Smooth muscle cell (in vitro differentiated cells): ENCODE measurements around the gene ELMO2. TPM values are rescaled to one million over a fixed set of nuclear protein-coding genes. Genes with fewer than 3 reads are reported as not detected.

ENCODE experiments used
- DNase-seq: peaks from one replicate; lab custom pipeline; 2025; ENCODE audit not compliant: unreplicated experiment; lab: John Stamatoyannopoulos, UW
- H2AFZ ChIP-seq: fragments of 200-600 bp; sonication (generic); 2 replicates; pipeline ENCODE4 v1.6.0; 2016; ENCODE audit warnings: antibody characterized with exemption, low read depth, mild to moderate bottlenecking
- H3F3A ChIP-seq: fragments of 200-600 bp; sonication (generic); 2 replicates; pipeline ENCODE4 v1.6.0; 2017; ENCODE audit warnings: antibody characterized with exemption, low read depth
- H3K27ac ChIP-seq: fragments of 200-600 bp; sonication (generic); 2 replicates; pipeline ENCODE4 v1.5.1; 2016; ENCODE audit warnings: low read depth, mild to moderate bottlenecking
- H3K27me3 ChIP-seq: fragments of 200-600 bp; sonication (generic); 2 replicates; pipeline ENCODE4 v1.6.1; 2016; ENCODE audit warnings: low read depth, mild to moderate bottlenecking
- H3K36me3 ChIP-seq: fragments of 200-600 bp; sonication (generic); 2 replicates; pipeline ENCODE4 v1.5.1; 2016; ENCODE audit warnings: low read depth
- H3K4me1 ChIP-seq: fragments of 200-600 bp; sonication (generic); 2 replicates; pipeline ENCODE4 v1.5.1; 2016; ENCODE audit warnings: low read depth
- H3K4me2 ChIP-seq: fragments of 200-600 bp; sonication (generic); 2 replicates; pipeline ENCODE4 v1.6.0; 2016; ENCODE audit warnings: mild to moderate bottlenecking
- H3K4me3 ChIP-seq: fragments of 200-600 bp; sonication (generic); 2 replicates; pipeline ENCODE4 v1.5.1; 2016; ENCODE audit warnings: mild to moderate bottlenecking
- H3K79me2 ChIP-seq: fragments of 200-600 bp; sonication (generic); 2 replicates; pipeline ENCODE4 v1.6.0; 2016; ENCODE audit warnings: low read depth, mild to moderate bottlenecking
- H3K9ac ChIP-seq: fragments of 200-600 bp; sonication (generic); 2 replicates; pipeline ENCODE4 v1.6.0; 2016; ENCODE audit warnings: low read depth
- H3K9me3 ChIP-seq: fragments of 200-600 bp; sonication (generic); replicated peaks from 2 replicates; pipeline ENCODE4 v1.5.1; 2016; ENCODE audit warnings: low read depth
- H4K20me1 ChIP-seq: fragments of 200-600 bp; sonication (generic); 2 replicates; pipeline ENCODE4 v1.6.0; 2016; ENCODE audit warnings: low read depth
- CTCF ChIP-seq: fragments of 200-600 bp; sonication (generic); IDR thresholded peaks from 2 replicates; pipeline ENCODE4 v1.5.1; 2017; ENCODE audit warnings: borderline replicate concordance, mild to moderate bottlenecking, antibody characterized with exemption; ENCODE audit not compliant: insufficient read depth, poor library complexity, severe bottlenecking
- WGBS: methylation state at CpG from one replicate; pipeline ENCODE4 v1.1.7; 2016; ENCODE audit warnings: low lambda C conversion rate; 5-methylcytosine and 5-hydroxymethylcytosine counted together
- polyA plus RNA-seq: library from polyadenylated mRNA; unstranded; fragments of >200 nt; fragmentation: Nextera tagmentation; extraction: Ambion mirVana; gene quantifications from 2 replicates; pipeline ENCODE4 v1.2.1, GENCODE V29; 2016
- total RNA-seq: library from RNA; depleted of rRNA; stranded (reverse); fragments of >200 nt; gene quantifications from 2 replicates; pipeline ENCODE4 v1.2.3, GENCODE V29; 2014

ELMO2 gene
- total and polyA plus RNA-seq, 2 experiments from 2014 or later = 24.9 to 33.1 TPM

DNA sequence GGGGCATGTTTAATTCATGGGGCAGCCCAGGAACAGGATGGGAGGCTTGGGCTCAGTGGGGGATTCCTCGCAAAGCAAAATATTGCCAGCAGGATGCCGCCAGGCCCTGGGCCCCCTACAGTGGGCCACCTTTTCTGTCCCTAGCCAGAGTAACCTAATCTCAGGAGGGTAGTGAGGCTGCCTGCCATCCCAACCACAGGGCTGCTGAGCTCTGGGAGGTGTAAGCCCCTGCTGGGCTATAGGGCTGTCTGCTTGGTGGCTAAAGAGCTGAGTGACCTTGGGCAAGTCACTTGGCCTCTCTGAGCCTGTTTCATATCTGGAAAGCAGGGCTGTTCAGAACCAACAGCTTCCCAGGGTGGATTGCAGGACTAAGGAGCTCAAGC, 62.4 kb downstream of the ELMO2 start:
- 85% methylated on average over 2 of the region's 2 CpGs for WGBS
- H3K27me3 ChIP-seq = peaks cover 48% of the 10 kb centered on the region
- no peaks in the 10 kb centered on the region for H3K9me3 ChIP-seq
- H3K27ac ChIP-seq = no peak overlapping the region
- H3K4me3 ChIP-seq = no peak overlapping the region
- no peak overlapping the region for H3K9ac ChIP-seq
- no peak overlapping the region for H3K4me2 ChIP-seq
- H4K20me1 ChIP-seq = peaks cover 2% of the 10 kb centered on the region
- DNase-seq = no peak
- H3K4me1 ChIP-seq = peaks cover 13% of the 10 kb centered on the region
- H3K79me2 ChIP-seq = no peaks in the 10 kb centered on the region
- no peak for TF ChIP-seq CTCF
- H2AFZ ChIP-seq = no peak overlapping the region
- H3K36me3 ChIP-seq = no peaks in the 10 kb centered on the region
- H3F3A ChIP-seq = peaks cover 4% of the 10 kb centered on the region

- H2AFZ ChIP-seq = no peak overlapping the region
- peaks cover 53% of the 10 kb centered on the region for H3K27me3 ChIP-seq
- no peak overlapping the region for H3K4me2 ChIP-seq
- WGBS = 48% methylated on average over 16 of the region's 17 CpGs
- no peak for DNase-seq
- H3K4me3 ChIP-seq = no peak overlapping the region
- H3K27ac ChIP-seq = no peak overlapping the region
- no peaks in the 10 kb centered on the region for H4K20me1 ChIP-seq
- H3K9me3 ChIP-seq = no peaks in the 10 kb centered on the region
- no peak overlapping the region for H3K9ac ChIP-seq
- no peak for TF ChIP-seq CTCF
- H3K79me2 ChIP-seq = no peaks in the 10 kb centered on the region
- H3K36me3 ChIP-seq = no peaks in the 10 kb centered on the region
- no peaks in the 10 kb centered on the region for H3F3A ChIP-seq
- peaks cover 7% of the 10 kb centered on the region for H3K4me1 ChIP-seq
Observed at GRCh38 chr20:46343348-46343974, 63.0 kb downstream of the ELMO2 start.

DNA sequence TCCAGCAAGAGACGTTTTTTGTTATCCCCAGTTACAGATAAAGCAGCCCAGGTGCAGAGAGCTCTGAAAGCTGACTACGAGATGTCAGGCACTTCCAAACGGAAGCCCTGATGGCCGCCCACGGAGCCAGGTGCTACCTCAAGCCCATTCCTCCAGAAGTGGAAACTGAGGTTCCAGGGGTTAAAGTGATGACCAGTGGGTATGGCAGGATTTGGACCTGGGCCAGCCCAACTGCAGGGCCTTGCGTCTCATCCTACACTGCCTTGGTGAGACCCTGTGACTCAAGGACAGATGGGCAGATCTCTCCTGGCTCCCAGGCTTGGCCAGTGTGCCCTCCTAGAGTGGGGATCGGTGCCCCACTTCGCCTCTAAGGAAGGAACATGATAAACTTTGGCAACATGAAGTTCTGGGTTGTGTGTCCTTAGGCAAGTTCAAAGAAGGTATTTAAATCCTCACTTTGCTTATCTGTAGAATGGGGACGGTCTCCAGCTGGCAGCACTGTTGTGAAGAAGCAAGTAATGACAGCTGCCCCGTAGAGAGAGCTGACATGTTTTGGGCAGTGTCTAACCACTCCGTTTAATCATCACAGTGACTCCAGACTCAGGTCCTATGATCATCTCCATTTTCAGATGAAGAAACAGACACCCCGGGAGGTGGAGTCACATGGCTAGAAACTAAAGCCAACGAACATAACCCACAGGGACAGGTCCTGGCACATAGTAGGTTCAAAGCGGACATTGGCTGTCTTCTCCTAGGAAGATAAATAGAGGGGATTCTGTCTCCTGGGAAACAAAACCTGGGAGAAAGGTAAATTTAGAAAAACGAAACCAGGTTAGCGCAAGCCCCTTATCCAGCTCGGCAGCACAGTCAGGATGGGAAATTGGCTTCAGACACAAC, 63.7 kb downstream of the ELMO2 start:
- Histone ChIP-seq H3K36me3 (no peaks in the 10 kb centered on the region), H3K4me1 (no peaks in the 10 kb centered on the region), H3K9ac (no peak overlapping the region), H3K4me3 (no peak overlapping the region), H3K9me3 (no peaks in the 10 kb centered on the region), H3K79me2 (no peaks in the 10 kb centered on the region), H4K20me1 (no peaks in the 10 kb centered on the region), H3K27me3 (peaks cover 56% of the 10 kb centered on the region), H3F3A (no peaks in the 10 kb centered on the region), H2AFZ (no peak overlapping the region), H3K27ac (no peak overlapping the region), H3K4me2 (no peak overlapping the region)
- WGBS = 77% methylated on average over 17 of the region's 17 CpGs
- DNase-seq = no peak
- no peak for TF ChIP-seq CTCF

DNA sequence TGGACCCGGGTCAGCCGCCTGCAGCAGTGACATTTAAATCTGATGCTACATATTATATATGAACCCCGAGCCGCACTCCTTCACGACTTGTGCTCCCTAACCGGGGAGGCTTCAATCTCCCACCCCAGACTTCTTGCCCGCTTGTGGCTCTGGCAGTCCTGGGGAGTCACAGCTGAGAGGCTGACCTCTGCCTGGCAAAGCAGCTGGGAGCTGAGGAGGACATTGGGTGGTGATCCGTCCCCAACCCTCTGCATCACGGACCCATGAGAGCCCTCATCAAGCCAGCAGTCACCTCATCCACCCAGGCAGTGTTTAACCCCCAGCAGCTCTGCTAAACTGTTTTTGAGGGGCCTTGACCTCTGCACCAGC, 64.4 kb downstream of the ELMO2 start:
- Histone ChIP-seq H3F3A (no peaks in the 10 kb centered on the region), H3K4me1 (no peaks in the 10 kb centered on the region), H4K20me1 (no peaks in the 10 kb centered on the region), H3K79me2 (no peaks in the 10 kb centered on the region), H3K27ac (no peak overlapping the region), H3K9me3 (no peaks in the 10 kb centered on the region), H3K36me3 (no peaks in the 10 kb centered on the region), H2AFZ (no peak overlapping the region), H3K4me2 (no peak overlapping the region), H3K4me3 (no peak overlapping the region), H3K9ac (no peak overlapping the region), H3K27me3 (peaks cover 56% of the 10 kb centered on the region)
- DNase-seq = no peak
- 79% methylated on average over 9 of the region's 9 CpGs for WGBS
- TF ChIP-seq CTCF = no peak
